Parathyroid adenoma (tissue), 2 donors: ENCODE measurements around the gene UBTD1.
A peak's percentile ranks its signal among the peaks of the same experiment; 100 is the strongest.

Source experiments
- H2AFZ ChIP-seq: fragments of 300-600 bp; sonication (generic); one replicate; pipeline ENCODE4 v1.7.0; 2017; ENCODE audit warnings: antibody characterized with exemption, mild to moderate bottlenecking
- H3K27ac ChIP-seq: fragments of 300-600 bp; sonication (generic); one replicate; pipeline ENCODE4 v1.7.0; 2017
- H3K27me3 ChIP-seq: fragments of 300-600 bp; sonication (generic); one replicate; pipeline ENCODE4 v1.7.0; 2017; ENCODE audit warnings: low read length; ENCODE audit not compliant: control insufficient read depth, insufficient read depth
- H3K36me3 ChIP-seq: fragments of 300-600 bp; sonication (generic); one replicate; pipeline ENCODE4 v1.7.0; 2017; ENCODE audit warnings: low read length; ENCODE audit not compliant: control insufficient read depth, insufficient read depth
- H3K4me1 ChIP-seq: fragments of 300-600 bp; sonication (generic); one replicate; pipeline ENCODE4 v1.7.0; 2017; ENCODE audit warnings: control low read depth
- H3K4me2 ChIP-seq: fragments of 300-600 bp; sonication (generic); one replicate; pipeline ENCODE4 v1.7.0; 2017; ENCODE audit warnings: low read length
- H3K4me3 ChIP-seq: fragments of 300-600 bp; sonication (generic); one replicate; pipeline ENCODE4 v1.7.0; 2017; ENCODE audit warnings: low read depth, low read length
- H3K79me2 ChIP-seq: fragments of 300-600 bp; sonication (generic); one replicate; pipeline ENCODE4 v1.7.0; 2017; ENCODE audit warnings: control low read depth
- H3K9ac ChIP-seq: fragments of 300-600 bp; sonication (generic); one replicate; pipeline ENCODE4 v1.7.0; 2017; ENCODE audit warnings: mild to moderate bottlenecking
- H3K9me3 ChIP-seq: fragments of 300-600 bp; sonication (generic); one replicate; pipeline ENCODE4 v1.7.0; 2017; ENCODE audit warnings: low read length; ENCODE audit not compliant: control insufficient read depth
- CTCF ChIP-seq: fragments of 300-600 bp; sonication (generic); IDR thresholded peaks from one replicate; pipeline ENCODE4 v1.7.0; 2017; ENCODE audit warnings: antibody characterized with exemption, mild to moderate bottlenecking
- donor health status: primary hyperparathyroidism.

UBTD1 gene

GRCh38 chr10:97532935-97533671 is 34.4 kb downstream of the UBTD1 start:
- Histone ChIP-seq H3K4me2 (no peak overlapping the region), H3K9me3 (no peaks in the 10 kb centered on the region), H3K36me3 (no peaks in the 10 kb centered on the region), H3K4me3 (no peak overlapping the region), H3K9ac (no peak overlapping the region), H2AFZ (no peak overlapping the region), H3K27me3 (no peaks in the 10 kb centered on the region), H3K27ac (no peak overlapping the region), H3K4me1 (no peaks in the 10 kb centered on the region), H3K79me2 (peaks cover 17% of the 10 kb centered on the region)
- TF ChIP-seq CTCF, result no peak

DNA sequence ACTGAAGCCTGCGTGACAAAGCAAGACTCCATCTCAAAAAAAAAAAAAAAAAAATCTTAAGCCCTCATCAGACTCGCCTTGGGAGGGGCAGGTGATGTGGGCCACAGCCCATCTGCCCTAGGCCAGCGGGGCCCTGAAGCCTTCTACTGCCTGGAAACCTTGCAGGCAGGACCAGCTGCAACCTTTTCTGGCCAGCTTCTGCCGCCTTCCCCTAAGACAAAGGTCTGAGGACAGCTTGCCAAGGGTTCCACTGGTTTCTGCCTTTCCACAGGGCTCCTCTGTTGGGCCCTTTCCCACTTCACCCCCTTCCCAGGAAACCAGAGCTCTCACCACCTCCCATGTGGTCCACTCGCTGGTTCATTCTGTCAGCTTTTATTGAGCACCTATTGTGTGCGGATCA is 35.2 kb downstream of the UBTD1 start:
- no peak for TF ChIP-seq CTCF
- no peak overlapping the region for H3K9ac ChIP-seq
- H3K9me3 ChIP-seq, result no peaks in the 10 kb centered on the region
- no peaks in the 10 kb centered on the region for H3K27me3 ChIP-seq
- no peak overlapping the region for H2AFZ ChIP-seq
- H3K4me3 ChIP-seq, result no peak overlapping the region
- no peaks in the 10 kb centered on the region for H3K36me3 ChIP-seq
- no peak overlapping the region for H3K27ac ChIP-seq
- no peak overlapping the region for H3K4me2 ChIP-seq
- peaks cover 17% of the 10 kb centered on the region for H3K79me2 ChIP-seq
- no peaks in the 10 kb centered on the region for H3K4me1 ChIP-seq

DNA sequence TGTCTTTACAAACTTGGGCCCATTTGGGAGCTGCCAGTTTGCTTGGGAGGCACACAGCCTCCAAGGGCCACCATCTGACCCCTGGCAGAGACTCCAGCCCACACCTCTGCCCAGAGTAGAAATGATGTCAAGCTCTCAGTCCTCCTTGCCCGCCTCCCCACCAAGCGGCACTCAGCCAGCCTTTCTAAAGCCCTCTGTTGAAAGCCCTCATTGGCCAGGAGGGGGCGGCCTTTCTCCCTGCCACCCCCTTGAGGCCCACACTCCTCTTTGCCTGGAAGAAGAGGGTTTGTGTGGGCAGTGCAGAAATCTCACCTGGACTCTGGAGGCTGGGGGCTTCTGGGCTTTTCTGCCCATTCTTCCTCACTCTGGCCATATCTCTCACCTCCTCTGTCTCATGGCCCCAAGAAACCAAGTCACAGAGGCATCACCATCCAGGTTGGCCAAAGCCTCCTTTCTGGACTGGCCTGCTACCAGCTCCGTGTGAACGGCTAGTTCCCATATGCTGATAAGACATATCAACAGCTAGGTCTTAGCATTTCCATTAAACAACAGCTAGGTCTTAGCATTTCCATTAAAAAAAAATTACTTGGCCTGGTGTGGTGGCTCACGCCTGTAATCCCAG is 36.1 kb downstream of the UBTD1 start:
- TF ChIP-seq CTCF, result peak; percentile 36
- Histone ChIP-seq H3K4me1 (no peaks in the 10 kb centered on the region), H3K27ac (no peak overlapping the region), H2AFZ (no peak overlapping the region), H3K4me2 (no peak overlapping the region), H3K9me3 (no peaks in the 10 kb centered on the region), H3K27me3 (no peaks in the 10 kb centered on the region), H3K36me3 (no peaks in the 10 kb centered on the region), H3K9ac (no peak overlapping the region), H3K4me3 (no peak overlapping the region), H3K79me2 (peaks cover 17% of the 10 kb centered on the region)

DNA sequence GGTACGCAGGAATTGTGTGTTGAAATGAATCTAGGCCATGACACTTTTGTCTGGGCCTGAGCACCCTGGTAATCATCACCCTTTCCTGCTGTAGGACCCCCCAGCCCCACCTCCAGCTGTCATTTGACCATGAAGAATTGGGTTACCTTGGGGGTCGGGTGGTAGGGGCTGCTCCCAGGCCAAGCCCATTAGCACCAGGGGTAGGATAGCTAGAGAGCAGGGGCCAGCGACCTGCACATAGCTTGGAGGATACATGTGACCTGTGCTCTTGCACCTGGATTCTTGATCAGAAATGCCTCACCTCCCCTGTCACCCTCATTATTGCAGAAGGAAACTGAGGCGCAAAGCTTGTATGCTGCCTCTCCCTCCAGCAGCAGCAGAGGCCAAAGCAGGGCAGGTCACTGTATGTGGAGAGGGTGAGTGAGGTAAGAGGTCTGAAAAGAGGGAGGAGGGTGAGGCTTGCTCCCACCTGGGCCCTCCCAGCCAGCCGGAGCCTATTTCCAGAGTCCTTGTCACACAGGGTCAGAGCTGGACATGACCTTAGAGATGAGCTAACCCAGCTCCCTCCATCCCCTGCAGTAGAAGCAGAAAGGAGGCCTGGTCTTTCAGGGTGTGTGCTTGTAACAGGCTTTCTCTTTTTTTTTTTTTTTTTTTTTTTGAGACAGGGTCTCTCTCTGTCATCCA is 38.6 kb downstream of the UBTD1 start:
- Histone ChIP-seq H2AFZ (no peak overlapping the region), H3K4me3 (no peak overlapping the region), H3K79me2 (peaks cover 17% of the 10 kb centered on the region), H3K4me2 (no peak overlapping the region), H3K27ac (no peak overlapping the region), H3K9ac (no peak overlapping the region), H3K9me3 (no peaks in the 10 kb centered on the region), H3K36me3 (no peaks in the 10 kb centered on the region), H3K27me3 (no peaks in the 10 kb centered on the region), H3K4me1 (peaks cover 5% of the 10 kb centered on the region)
- TF ChIP-seq CTCF, result no peak
